WTC11 (cell line): ENCODE measurements around the gene OPRD1.

ENCODE experiments used
- CREM ChIP-seq: sonication (generic); formaldehyde crosslinking; IDR thresholded peaks from 2 replicates; pipeline ENCODE4 v1.8.1; 2022; ENCODE audit warnings: mild to moderate bottlenecking, missing genetic modification reagents, moderate library complexity
- CTCF ChIP-seq: fragments of 200-600 bp; IDR thresholded peaks from 2 replicates; pipeline ENCODE4 v1.8.0; 2022; ENCODE audit warnings: antibody characterized with exemption
- GTF2I ChIP-seq: fragments of 250-450 bp; sonication (Bioruptor Pico); conservative IDR thresholded peaks from 2 replicates; pipeline ENCODE4 v1.4.0; 2021; ENCODE audit warnings: mild to moderate bottlenecking
- KAT7 ChIP-seq: sonication (generic); formaldehyde crosslinking; IDR thresholded peaks from 2 replicates; pipeline ENCODE4 v1.8.1; 2023; ENCODE audit warnings: missing genetic modification reagents, mild to moderate bottlenecking, borderline replicate concordance
- NFYB ChIP-seq: sonication (generic); formaldehyde crosslinking; conservative IDR thresholded peaks from 2 replicates; pipeline ENCODE4 v1.8.0; 2022; ENCODE audit warnings: low read depth, missing genetic modification reagents

GRCh38 chr1:28803051-28803450, 8.9 kb upstream of the OPRD1 start:
- no peak for TF ChIP-seq CTCF
- no peak for TF ChIP-seq KAT7 (CRISPR knock-in tag)
- no peak for TF ChIP-seq CREM
- TF ChIP-seq GTF2I (CRISPR knock-in tag) = no peak
- no peak for TF ChIP-seq NFYB (CRISPR knock-in tag)
